ENCODE results near the gene CCDC85C. TPM values are rescaled to one million over a fixed set of nuclear protein-coding genes. Genes with fewer than 3 reads are reported as not detected.

Gene CCDC85C
- total RNA-seq, 1 experiment from 2014 or later = 35.8 TPM

- H3K27ac Mint-ChIP-seq = no peak overlapping the region
- no peak overlapping the region for H3K4me3 Mint-ChIP-seq
- no peaks in the 10 kb centered on the region for H3K27me3 Mint-ChIP-seq (ENCODE audit: low read depth)
- ChIA-PET POLR2A (no interaction called here), CTCF (interaction anchor here (0.9 kb wide), 1 partner anchor 32 kb away, joined by 3 read pairs; no protein-coding TSS in a partner anchor)
- peaks cover 4% of the 10 kb centered on the region; the same call in 1 of the 2 replicates for H3K9me3 Mint-ChIP-seq
- no peak for ATAC-seq
- no peaks in the 10 kb centered on the region; the same call in 1 of the 2 replicates for H3K36me3 Mint-ChIP-seq
- no peak for DNase-seq (ENCODE audit: low spot score)
- TF ChIP-seq CTCF (IDR thresholded peaks at IDR 0.05) = no peak
- no peak for TF ChIP-seq CBFB (CRISPR knock-in tag; IDR thresholded peaks at IDR 0.05; ENCODE audit: low read depth)
- TF ChIP-seq CREB1 (CRISPR knock-in tag; IDR thresholded peaks at IDR 0.05) = no peak
- no peak for TF ChIP-seq ATF2 (CRISPR knock-in tag; IDR thresholded peaks at IDR 0.05; ENCODE audit: borderline replicate concordance, low read depth)
- TF ChIP-seq EMX1 (CRISPR knock-in tag; IDR thresholded peaks at IDR 0.05) = no peak
- TF ChIP-seq ZNF425 (CRISPR knock-in tag; conservative IDR thresholded peaks at IDR 0.05) = no peak
- TF ChIP-seq NFATC4 (CRISPR knock-in tag; IDR thresholded peaks at IDR 0.05) = no peak
- TF ChIP-seq RELA (CRISPR knock-in tag; IDR thresholded peaks at IDR 0.05; ENCODE audit: borderline replicate concordance) = no peak
- no peak for TF ChIP-seq ATF6 (CRISPR knock-in tag; IDR thresholded peaks at IDR 0.05)
- TF ChIP-seq JUN (CRISPR knock-in tag; IDR thresholded peaks at IDR 0.05) = no peak
- TF ChIP-seq TCF7 (CRISPR knock-in tag; IDR thresholded peaks at IDR 0.05; ENCODE audit: low read depth) = no peak
- TF ChIP-seq JAZF1 (CRISPR knock-in tag; IDR thresholded peaks at IDR 0.05) = no peak
- TF ChIP-seq ERG (CRISPR knock-in tag; IDR thresholded peaks at IDR 0.05) = no peak
- no peak for TF ChIP-seq NR1H2 (CRISPR knock-in tag; IDR thresholded peaks at IDR 0.05)
- no peak for TF ChIP-seq IRF1 (CRISPR knock-in tag; IDR thresholded peaks at IDR 0.05)
- no peak for TF ChIP-seq ESRRA (CRISPR knock-in tag; IDR thresholded peaks at IDR 0.05; ENCODE audit: borderline replicate concordance)
- TF ChIP-seq HMGA2 (CRISPR knock-in tag; IDR thresholded peaks at IDR 0.05) = no peak
- peaks cover 12% of the 10 kb centered on the region for H3K4me1 Mint-ChIP-seq
Measured at GRCh38 chr14:99556134-99556791, 47.7 kb downstream of the CCDC85C start.
